ENCODE data around the gene NFIB.

Gene NFIB

GRCh38 chr9:14311171-14311949 lies 2.6 kb downstream of the NFIB start:
- FAIRE-seq (no peak), DNase-seq (ENCODE audit: insufficient read length, low spot score) (no peak)
- no peak for TF ChIP-seq POLR2AphosphoS5 (IDR thresholded peaks at IDR 0.05; ENCODE audit: low read depth, low read length)
- no peak for TF ChIP-seq POU2F2 (IDR thresholded peaks at IDR 0.05; ENCODE audit: low read depth, low read length)
- no peak for TF ChIP-seq SPI1 (IDR thresholded peaks at IDR 0.05; ENCODE audit: low read depth, low read length)
- no peak for TF ChIP-seq PAX5 (IDR thresholded peaks at IDR 0.05; ENCODE audit: insufficient read depth, low read length, severe bottlenecking)
- TF ChIP-seq TAF1 (IDR thresholded peaks at IDR 0.05; ENCODE audit: low read depth, low read length): no peak
- no peak for TF ChIP-seq POLR2A (IDR thresholded peaks at IDR 0.05; ENCODE audit: low read depth, low read length)

GRCh38 chr9:14310311-14310710 lies 3.6 kb downstream of the NFIB start:
- FAIRE-seq (no peak), DNase-seq (ENCODE audit: insufficient read length, low spot score) (no peak)
- TF ChIP-seq POLR2A (IDR thresholded peaks at IDR 0.05; ENCODE audit: low read depth, low read length) (no peak), PAX5 (IDR thresholded peaks at IDR 0.05; ENCODE audit: insufficient read depth, low read length, severe bottlenecking) (no peak), POU2F2 (IDR thresholded peaks at IDR 0.05; ENCODE audit: low read depth, low read length) (no peak), TAF1 (IDR thresholded peaks at IDR 0.05; ENCODE audit: low read depth, low read length) (no peak), POLR2AphosphoS5 (IDR thresholded peaks at IDR 0.05; ENCODE audit: low read depth, low read length) (no peak), SPI1 (IDR thresholded peaks at IDR 0.05; ENCODE audit: low read depth, low read length) (no peak)

- FAIRE-seq (no peak), DNase-seq (ENCODE audit: insufficient read length, low spot score) (no peak)
- no peak for TF ChIP-seq POLR2A (IDR thresholded peaks at IDR 0.05; ENCODE audit: low read depth, low read length)
- no peak for TF ChIP-seq POLR2AphosphoS5 (IDR thresholded peaks at IDR 0.05; ENCODE audit: low read depth, low read length)
- no peak for TF ChIP-seq SPI1 (IDR thresholded peaks at IDR 0.05; ENCODE audit: low read depth, low read length)
- no peak for TF ChIP-seq TAF1 (IDR thresholded peaks at IDR 0.05; ENCODE audit: low read depth, low read length)
- no peak for TF ChIP-seq POU2F2 (IDR thresholded peaks at IDR 0.05; ENCODE audit: low read depth, low read length)
- TF ChIP-seq PAX5 (IDR thresholded peaks at IDR 0.05; ENCODE audit: insufficient read depth, low read length, severe bottlenecking): no peak
These were observed 4.5 kb downstream of the NFIB start for GRCh38 chr9:14309403-14309802.

DNA sequence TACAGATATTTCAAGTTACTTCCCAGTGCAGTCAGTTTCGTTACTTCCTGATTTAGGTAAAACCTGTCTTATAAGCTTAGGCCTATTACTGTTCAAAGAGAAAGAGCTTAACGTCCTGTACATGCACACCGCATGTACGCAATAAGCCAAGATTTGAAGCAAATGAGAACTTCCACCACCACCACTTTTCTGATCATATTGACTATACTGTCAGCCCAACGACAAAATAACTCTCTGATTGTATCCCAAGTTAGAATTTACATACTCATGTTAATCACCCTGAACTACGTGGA lies 5.1 kb downstream of the NFIB start:
- no peak for DNase-seq (ENCODE audit: insufficient read length, low spot score)
- TF ChIP-seq SPI1 (IDR thresholded peaks at IDR 0.05; ENCODE audit: low read depth, low read length) (no peak), POU2F2 (IDR thresholded peaks at IDR 0.05; ENCODE audit: low read depth, low read length) (no peak), POLR2A (IDR thresholded peaks at IDR 0.05; ENCODE audit: low read depth, low read length) (no peak), TAF1 (IDR thresholded peaks at IDR 0.05; ENCODE audit: low read depth, low read length) (no peak)
- no peak for FAIRE-seq

DNA sequence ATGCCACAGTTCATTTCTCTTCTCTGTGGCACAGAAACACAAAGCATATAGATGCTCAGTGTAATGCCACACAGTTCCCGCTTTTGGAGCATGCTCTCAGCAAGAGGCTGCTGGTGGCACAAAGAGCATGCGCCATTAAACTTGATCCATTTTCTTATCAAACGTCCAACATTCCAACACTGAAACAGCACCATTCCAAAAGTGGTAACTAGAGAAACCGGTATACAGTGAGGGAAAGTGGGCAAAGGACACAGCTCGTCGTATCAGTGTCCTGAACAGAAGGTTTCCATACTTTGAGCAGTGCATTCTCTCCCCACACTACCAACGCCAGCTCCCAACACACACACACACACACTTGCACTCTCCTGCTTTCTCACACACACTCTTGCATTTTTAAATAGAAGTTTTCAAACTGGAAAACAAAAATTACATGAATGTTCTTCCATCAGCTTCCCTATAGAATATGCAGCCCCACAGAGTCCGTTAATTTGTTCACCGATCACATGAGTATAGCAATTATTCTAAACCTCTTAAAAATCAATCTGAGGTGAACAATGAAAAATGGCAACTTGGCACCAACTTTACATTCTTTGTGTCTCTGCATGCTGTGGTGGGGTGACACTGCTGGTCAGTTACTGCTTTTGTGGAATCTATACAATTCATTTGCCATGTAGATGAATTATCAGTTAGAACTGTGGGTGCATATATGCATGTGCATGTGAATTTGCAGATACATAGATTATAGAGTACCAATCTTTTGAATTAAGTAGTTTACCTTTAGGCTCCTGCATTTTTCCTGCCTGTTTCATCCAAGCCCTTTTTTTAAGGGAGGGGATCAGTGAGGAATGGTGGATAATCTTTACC lies 5.7 kb downstream of the NFIB start:
- DNase-seq (ENCODE audit: insufficient read length, low spot score) (no peak), FAIRE-seq (no peak)
- no peak for TF ChIP-seq SPI1 (IDR thresholded peaks at IDR 0.05; ENCODE audit: low read depth, low read length)
- no peak for TF ChIP-seq POLR2A (IDR thresholded peaks at IDR 0.05; ENCODE audit: low read depth, low read length)
- TF ChIP-seq TAF1 (IDR thresholded peaks at IDR 0.05; ENCODE audit: low read depth, low read length): no peak
- TF ChIP-seq POU2F2 (IDR thresholded peaks at IDR 0.05; ENCODE audit: low read depth, low read length): no peak
- no peak for TF ChIP-seq POLR2AphosphoS5 (IDR thresholded peaks at IDR 0.05; ENCODE audit: low read depth, low read length)
- TF ChIP-seq PAX5 (IDR thresholded peaks at IDR 0.05; ENCODE audit: insufficient read depth, low read length, severe bottlenecking): no peak

DNA sequence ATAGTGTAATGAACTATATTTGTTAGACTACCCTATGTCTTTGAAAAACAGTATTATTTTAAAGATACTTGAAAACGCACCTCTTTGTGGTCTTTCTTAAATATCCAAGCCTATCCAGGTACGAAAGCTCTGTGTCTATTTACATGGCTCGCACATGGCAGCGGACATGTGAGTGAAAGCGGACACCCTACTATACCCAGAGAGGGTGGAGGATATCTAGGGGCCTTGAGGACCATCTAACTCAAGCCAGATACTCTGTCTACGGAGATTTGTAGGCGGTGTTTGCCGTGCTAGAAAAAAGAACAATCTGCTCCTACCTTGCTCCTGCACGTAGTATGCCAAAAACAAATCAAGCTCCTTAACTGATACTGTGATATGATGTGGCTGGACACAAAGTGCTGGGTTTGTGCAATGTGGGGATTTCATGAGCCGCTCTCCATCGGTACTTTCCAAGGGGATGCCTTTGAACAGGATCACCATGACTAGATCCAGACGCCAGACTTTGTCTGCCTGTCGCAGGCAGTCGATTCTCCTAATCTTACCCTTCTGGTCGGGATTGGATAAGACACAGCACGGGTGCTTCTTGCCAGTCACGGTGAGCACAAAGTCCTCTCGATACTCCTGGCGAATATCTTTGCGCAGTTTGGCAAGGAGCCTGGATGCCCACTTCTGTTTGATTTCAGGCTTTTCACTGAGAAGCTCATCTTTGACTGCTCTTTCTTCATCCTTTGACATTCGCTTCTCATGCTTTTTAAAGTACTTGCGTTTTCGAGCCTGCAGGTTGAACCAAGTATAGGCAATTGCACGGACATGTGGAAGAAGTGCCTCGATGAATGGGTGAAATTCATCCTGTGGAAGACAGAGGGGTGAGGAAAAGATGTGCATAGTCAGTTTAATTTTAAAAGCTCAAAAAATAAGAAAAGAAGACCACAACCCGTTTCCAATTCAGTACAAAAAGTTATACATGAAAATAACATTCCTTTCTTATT lies 7.0 kb downstream of the NFIB start:
- FAIRE-seq (no peak), DNase-seq (ENCODE audit: insufficient read length, low spot score) (no peak)
- TF ChIP-seq POLR2AphosphoS5 (IDR thresholded peaks at IDR 0.05; ENCODE audit: low read depth, low read length) (no peak), POLR2A (IDR thresholded peaks at IDR 0.05; ENCODE audit: low read depth, low read length) (no peak), SPI1 (IDR thresholded peaks at IDR 0.05; ENCODE audit: low read depth, low read length) (no peak), PAX5 (IDR thresholded peaks at IDR 0.05; ENCODE audit: insufficient read depth, low read length, severe bottlenecking) (no peak), TAF1 (IDR thresholded peaks at IDR 0.05; ENCODE audit: low read depth, low read length) (no peak), POU2F2 (IDR thresholded peaks at IDR 0.05; ENCODE audit: low read depth, low read length) (no peak)

DNA sequence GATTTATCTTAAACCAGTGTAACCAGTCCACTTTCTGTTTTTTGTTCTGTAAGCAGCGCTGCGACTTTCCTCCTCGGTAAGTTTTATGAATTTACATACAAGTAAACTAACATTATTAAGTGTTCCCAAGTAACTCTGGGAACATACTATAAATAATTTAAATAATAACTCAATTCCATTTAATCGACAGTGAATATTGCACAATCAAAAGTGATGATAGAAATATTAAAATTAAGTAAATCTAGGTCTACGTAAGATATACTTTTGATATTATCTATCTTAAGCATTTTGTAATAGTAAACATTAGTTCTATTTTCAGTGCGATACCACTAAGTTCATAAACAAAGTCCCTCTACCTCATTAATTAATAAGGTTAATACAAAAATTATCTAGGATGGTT lies 7.8 kb downstream of the NFIB start:
- TF ChIP-seq TAF1 (IDR thresholded peaks at IDR 0.05; ENCODE audit: low read depth, low read length): no peak
- no peak for TF ChIP-seq POLR2AphosphoS5 (IDR thresholded peaks at IDR 0.05; ENCODE audit: low read depth, low read length)
- TF ChIP-seq PAX5 (IDR thresholded peaks at IDR 0.05; ENCODE audit: insufficient read depth, low read length, severe bottlenecking): no peak
- TF ChIP-seq POLR2A (IDR thresholded peaks at IDR 0.05; ENCODE audit: low read depth, low read length): no peak
- TF ChIP-seq POU2F2 (IDR thresholded peaks at IDR 0.05; ENCODE audit: low read depth, low read length): no peak
- no peak for TF ChIP-seq SPI1 (IDR thresholded peaks at IDR 0.05; ENCODE audit: low read depth, low read length)
- no peak for FAIRE-seq
- no peak for DNase-seq (ENCODE audit: insufficient read length, low spot score)

- FAIRE-seq (no peak), DNase-seq (ENCODE audit: insufficient read length, low spot score) (no peak)
- TF ChIP-seq TAF1 (IDR thresholded peaks at IDR 0.05; ENCODE audit: low read depth, low read length) (no peak), POLR2AphosphoS5 (IDR thresholded peaks at IDR 0.05; ENCODE audit: low read depth, low read length) (no peak), SPI1 (IDR thresholded peaks at IDR 0.05; ENCODE audit: low read depth, low read length) (no peak), POU2F2 (IDR thresholded peaks at IDR 0.05; ENCODE audit: low read depth, low read length) (no peak), POLR2A (IDR thresholded peaks at IDR 0.05; ENCODE audit: low read depth, low read length) (no peak), PAX5 (IDR thresholded peaks at IDR 0.05; ENCODE audit: insufficient read depth, low read length, severe bottlenecking) (no peak)
These were observed 9.7 kb downstream of the NFIB start for GRCh38 chr9:14304259-14304658.
